ENCODE measurements around the gene ASIC2.
"Not testable (repeated sequence)": the region's sequence is repeated elsewhere in the genome, so short reads cannot be mapped to it uniquely, and the experiment has no call there.

Gene ASIC2

GRCh38 chr17:32969231-32969630 is 323.9 kb downstream of the ASIC2 start:
- DNase-seq = not testable (repeated sequence)

- no peak for DNase-seq
Observed at GRCh38 chr17:32964541-32964940, 328.6 kb downstream of the ASIC2 start.
